ENCODE results near the gene SCCPDH.
"Not testable (repeated sequence)": the region's sequence is repeated elsewhere in the genome, so short reads cannot be mapped to it uniquely, and the experiment has no call there.

SCCPDH gene

GRCh38 chr1:246695136-246695535 lies 29.1 kb upstream of the SCCPDH start:
- no peak for TF ChIP-seq POLR2A (IDR thresholded peaks at IDR 0.05; ENCODE audit: low read length)
- TF ChIP-seq GATA1 (IDR thresholded peaks at IDR 0.05; ENCODE audit: low read depth, low read length), result no peak
- no peak for DNase-seq

DNA sequence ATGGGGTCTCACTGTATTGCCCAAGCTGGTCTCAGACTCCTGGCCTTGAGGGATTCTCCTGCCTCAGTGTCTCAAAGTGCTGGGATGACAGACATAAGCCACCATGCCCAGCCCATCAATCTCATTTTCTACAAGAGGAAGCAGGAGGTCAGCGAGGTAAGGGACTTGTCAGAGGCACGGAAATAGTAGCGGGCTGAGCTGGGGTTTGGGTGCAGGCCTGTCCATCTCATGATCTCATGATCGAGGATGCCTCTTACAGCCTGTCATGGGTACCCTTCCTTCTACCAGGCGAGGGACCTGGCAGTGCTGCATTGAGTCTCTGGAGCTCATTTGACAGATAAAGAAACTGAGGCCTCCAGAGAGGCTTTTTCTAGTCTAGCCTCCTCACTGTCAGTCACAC lies 28.5 kb upstream of the SCCPDH start:
- no peak for TF ChIP-seq POLR2A (IDR thresholded peaks at IDR 0.05; ENCODE audit: low read length)
- no peak for TF ChIP-seq GATA1 (IDR thresholded peaks at IDR 0.05; ENCODE audit: low read depth, low read length)
- no peak for DNase-seq

- TF ChIP-seq POLR2A (IDR thresholded peaks at IDR 0.05; ENCODE audit: low read length), result no peak
- no peak for TF ChIP-seq GATA1 (IDR thresholded peaks at IDR 0.05; ENCODE audit: low read depth, low read length)
- no peak for DNase-seq
Observed at GRCh38 chr1:246698466-246699094, 25.6 kb upstream of the SCCPDH start.

- peak; percentile 90 to 91 for DNase-seq
- TF ChIP-seq GATA1 (IDR thresholded peaks at IDR 0.05; ENCODE audit: low read depth, low read length), result no peak
- TF ChIP-seq POLR2A (IDR thresholded peaks at IDR 0.05; ENCODE audit: low read length), result no peak
Observed at GRCh38 chr1:246699095-246699735, 25.0 kb upstream of the SCCPDH start.

DNA sequence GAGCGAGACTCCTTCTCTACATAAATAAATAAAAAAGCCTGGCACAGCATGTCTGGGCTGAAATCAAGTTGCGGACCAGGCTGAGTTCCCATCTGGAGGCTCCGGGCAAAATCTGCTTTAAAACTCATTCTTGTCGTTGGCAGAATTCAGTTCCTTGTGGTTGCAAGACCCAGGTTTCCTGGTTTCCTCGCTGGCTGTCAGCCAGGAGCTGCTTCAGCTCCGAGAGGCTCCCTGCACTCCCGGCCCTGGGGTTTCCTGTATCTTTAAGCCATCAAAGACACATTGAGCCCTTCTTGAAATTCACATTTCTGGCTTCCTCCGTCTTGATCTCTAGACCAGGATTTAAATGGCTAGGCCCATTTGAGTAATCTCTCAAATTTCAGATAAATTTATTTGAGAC lies 20.6 kb upstream of the SCCPDH start:
- no peak for DNase-seq
- no peak for TF ChIP-seq POLR2A (IDR thresholded peaks at IDR 0.05; ENCODE audit: low read length)
- no peak for TF ChIP-seq GATA1 (IDR thresholded peaks at IDR 0.05; ENCODE audit: low read depth, low read length)

GRCh38 chr1:246705368-246705767 lies 18.8 kb upstream of the SCCPDH start:
- no peak for DNase-seq
- TF ChIP-seq GATA1 (IDR thresholded peaks at IDR 0.05; ENCODE audit: low read depth, low read length) (no peak), POLR2A (IDR thresholded peaks at IDR 0.05; ENCODE audit: low read length) (no peak)

- TF ChIP-seq GATA1 (IDR thresholded peaks at IDR 0.05; ENCODE audit: low read depth, low read length) (no peak), POLR2A (IDR thresholded peaks at IDR 0.05; ENCODE audit: low read length) (no peak)
- DNase-seq, result no peak
Observed at GRCh38 chr1:246708166-246708565, 16.0 kb upstream of the SCCPDH start.

DNA sequence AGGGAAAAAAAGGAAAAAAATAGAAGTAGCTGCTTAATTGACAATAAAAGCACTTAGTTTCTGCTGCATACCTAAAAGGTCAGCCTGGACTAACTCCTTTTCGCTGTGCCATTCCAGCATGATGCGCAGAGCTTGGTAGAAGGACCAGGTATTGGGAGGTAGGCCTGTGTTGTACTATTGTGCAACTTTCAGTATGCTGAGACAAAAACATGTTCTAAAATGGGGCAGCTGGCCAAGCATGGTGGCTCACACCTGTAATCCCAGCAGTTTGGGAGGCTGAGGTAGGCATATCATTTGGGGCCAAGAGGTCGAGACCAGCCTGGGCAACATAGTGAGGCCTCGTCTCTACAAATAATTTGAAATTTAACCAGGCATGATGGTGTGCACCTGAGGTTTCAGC lies 15.0 kb upstream of the SCCPDH start:
- no peak for TF ChIP-seq POLR2A (IDR thresholded peaks at IDR 0.05; ENCODE audit: low read length)
- TF ChIP-seq GATA1 (IDR thresholded peaks at IDR 0.05; ENCODE audit: low read depth, low read length), result no peak
- no peak for DNase-seq

DNA sequence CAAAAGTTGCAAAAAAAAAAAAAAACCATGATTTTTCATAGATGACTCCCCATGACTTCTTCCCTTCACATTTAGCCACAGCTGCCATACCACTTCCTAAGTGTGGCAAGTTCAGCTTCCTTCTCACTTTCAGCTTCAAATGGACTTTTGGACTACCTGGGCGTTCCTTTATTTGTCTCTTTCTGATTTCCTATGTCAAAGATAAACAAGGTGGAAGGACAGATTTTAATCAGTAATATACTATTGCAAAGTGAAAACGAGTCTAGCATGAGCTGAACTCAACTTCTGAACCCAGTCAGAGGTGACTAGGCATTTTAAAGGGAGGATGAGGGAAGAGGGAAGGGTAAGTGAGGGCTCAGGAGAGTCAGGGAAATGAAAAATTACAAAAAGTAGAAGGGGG lies 14.4 kb upstream of the SCCPDH start:
- TF ChIP-seq GATA1 (IDR thresholded peaks at IDR 0.05; ENCODE audit: low read depth, low read length) (no peak), POLR2A (IDR thresholded peaks at IDR 0.05; ENCODE audit: low read length) (no peak)
- DNase-seq, result no peak

- TF ChIP-seq GATA1 (IDR thresholded peaks at IDR 0.05; ENCODE audit: low read depth, low read length) (no peak), POLR2A (IDR thresholded peaks at IDR 0.05; ENCODE audit: low read length) (no peak)
Observed at GRCh38 chr1:246711548-246712003, 12.6 kb upstream of the SCCPDH start.

DNA sequence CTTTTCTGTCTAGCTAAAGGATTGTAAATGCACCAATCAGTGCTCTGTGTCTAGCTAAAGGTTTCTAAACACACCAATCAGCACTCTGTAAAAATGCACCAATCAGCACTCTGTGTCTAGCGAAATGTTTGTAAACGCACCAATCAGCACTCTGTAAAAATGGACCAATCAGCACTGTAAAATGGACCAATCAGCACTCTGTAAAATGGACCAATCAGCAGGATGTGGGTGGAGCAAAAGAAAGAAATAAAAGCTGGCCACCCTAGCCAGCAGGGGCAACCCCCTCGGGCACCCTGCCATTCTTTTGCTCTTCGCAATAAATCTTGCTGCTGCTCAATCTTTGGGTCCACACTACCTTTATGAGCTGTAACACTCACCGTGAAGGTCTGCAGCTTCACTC lies 11.8 kb upstream of the SCCPDH start:
- not testable (repeated sequence) for DNase-seq

More at GRCh38 chr1:246711548-246712003, 12.6 kb upstream of the SCCPDH start:
- no peak for DNase-seq

- not testable (repeated sequence) for DNase-seq
Observed at GRCh38 chr1:246719361-246719760, 4.8 kb upstream of the SCCPDH start.

DNA sequence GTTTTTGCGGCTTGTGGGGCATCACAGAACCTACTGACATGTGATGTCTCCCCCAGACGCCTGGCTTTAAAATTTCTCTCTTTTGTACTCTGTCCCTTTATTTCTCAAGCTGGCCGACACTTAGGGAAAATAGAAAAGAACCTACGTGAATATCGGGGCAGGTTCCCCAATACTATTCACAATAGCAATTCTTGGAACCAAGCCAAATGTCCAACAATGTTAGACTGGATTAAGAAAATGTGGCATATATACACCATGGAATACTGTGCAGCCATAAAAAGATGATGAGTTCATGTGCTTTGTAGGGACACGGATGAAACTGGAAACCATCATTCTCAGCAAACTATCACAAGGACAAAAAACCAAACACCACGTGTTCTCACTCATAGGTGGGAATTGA lies 3.4 kb upstream of the SCCPDH start:
- not testable (repeated sequence) for DNase-seq

DNA sequence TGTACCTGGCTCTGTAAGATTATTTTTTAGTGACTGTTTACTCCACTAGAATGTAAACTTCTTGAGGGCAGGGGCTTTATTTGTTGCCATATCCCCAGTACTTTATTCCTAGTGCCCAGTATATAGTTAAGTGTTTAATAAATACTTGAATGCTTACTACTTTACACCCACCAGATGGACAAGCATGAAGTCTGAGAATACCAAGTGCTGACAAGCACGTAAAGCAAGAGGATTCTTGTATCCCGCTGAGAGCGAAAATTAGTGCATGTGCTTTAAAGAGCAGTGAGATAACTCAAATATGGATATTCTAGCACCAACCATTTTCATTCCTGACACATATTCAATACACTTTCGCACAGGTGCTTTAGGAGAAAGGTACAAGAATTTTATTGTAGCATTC lies 1.5 kb upstream of the SCCPDH start:
- DNase-seq, result no peak
- no peak for TF ChIP-seq GATA1 (IDR thresholded peaks at IDR 0.05; ENCODE audit: low read depth, low read length)
- TF ChIP-seq POLR2A (IDR thresholded peaks at IDR 0.05; ENCODE audit: low read length), result no peak

- peak in 1 of 2 experiments; percentile 68 for DNase-seq
- TF ChIP-seq GATA1 (IDR thresholded peaks at IDR 0.05; ENCODE audit: low read depth, low read length) (no peak), POLR2A (IDR thresholded peaks at IDR 0.05; ENCODE audit: low read length) (no peak)
Observed at GRCh38 chr1:246724731-246725095, 504 bp downstream of the SCCPDH start.

DNA sequence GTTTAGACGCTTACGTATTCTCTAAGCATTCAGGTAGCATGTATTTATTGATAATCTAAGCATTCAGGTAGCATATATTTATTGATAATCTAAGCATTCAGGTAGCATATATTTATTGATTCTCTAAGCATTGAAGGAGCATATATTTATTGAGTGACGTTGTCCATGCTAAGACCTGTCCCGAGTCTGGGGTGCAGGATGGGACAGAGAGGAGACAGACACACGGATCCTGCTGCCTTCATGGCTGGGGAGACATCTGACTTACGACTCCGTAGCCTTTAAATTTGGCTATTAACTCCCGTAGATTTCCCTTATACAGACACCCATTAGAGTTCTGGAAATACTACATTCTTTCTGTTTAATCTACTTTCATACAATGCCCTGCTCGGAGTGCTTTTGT lies 982 bp downstream of the SCCPDH start:
- TF ChIP-seq GATA1 (IDR thresholded peaks at IDR 0.05; ENCODE audit: low read depth, low read length), result no peak
- TF ChIP-seq POLR2A (IDR thresholded peaks at IDR 0.05; ENCODE audit: low read length), result no peak
- DNase-seq, result peak in 1 of 2 experiments; percentile 28

Measured in erythroblast (primary cell).